Embryonic facial prominence (tissue), 1 donor: Measurements from ENCODE around the gene CHEK2.
"Not testable (repeated sequence)": the region's sequence is repeated elsewhere in the genome, so short reads cannot be mapped to it uniquely, and the experiment has no call there.

Source experiments
- DNase-seq: peaks from one replicate; pipeline ENCODE4 v3.0.0-alpha.2; 2016; ENCODE audit errors: extremely low spot score

The CHEK2 gene

DNA sequence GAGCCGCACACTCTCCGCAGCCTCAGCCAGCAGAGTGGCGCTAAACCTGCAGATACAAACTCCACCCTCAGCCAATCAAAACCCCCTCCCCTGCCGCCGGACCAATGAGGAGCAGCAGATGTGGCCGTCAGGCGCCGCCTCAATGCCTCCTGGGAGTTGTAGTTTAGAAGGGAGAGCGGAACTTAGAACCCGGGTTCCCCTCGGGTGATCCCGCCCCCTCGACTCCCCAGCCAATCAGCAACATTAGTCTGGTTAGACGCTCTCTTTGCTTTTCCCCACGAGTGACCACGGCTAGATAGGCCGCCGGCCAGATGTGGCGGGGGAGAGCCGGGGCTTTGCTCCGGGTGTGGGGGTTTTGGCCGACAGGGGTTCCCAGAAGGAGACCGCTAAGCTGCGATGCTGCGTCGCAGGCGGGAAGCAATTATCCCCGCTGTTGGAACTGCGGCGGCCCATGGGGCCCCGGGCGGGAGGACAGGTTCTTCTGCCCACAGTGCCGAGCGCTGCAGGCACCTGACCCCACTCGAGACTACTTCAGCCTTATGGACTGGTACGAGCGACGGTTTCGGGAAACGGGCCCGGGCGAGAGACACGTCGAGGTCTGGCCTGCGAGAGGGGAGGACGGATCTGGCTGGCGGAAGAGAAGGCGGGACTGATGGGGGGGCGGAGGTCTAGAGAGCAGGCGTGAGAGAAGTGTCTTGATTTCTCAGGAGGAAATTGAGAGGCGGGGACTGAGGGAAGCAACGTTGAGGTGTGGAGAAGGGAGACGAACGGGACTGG, at the start of gene CHEK2, which contains the start of gene HSCB:
Gene CHEK2 (minus strand): TSS at position 36 of the 777 bp plus-strand sequence. CDS start 7,099 bp downstream, outside the sequence.
Gene HSCB (plus strand): TSS at position 255 of the 777 bp plus-strand sequence. CDS start 57 bp downstream, at position 312.
- DNase-seq, result peak; percentile 99

DNA sequence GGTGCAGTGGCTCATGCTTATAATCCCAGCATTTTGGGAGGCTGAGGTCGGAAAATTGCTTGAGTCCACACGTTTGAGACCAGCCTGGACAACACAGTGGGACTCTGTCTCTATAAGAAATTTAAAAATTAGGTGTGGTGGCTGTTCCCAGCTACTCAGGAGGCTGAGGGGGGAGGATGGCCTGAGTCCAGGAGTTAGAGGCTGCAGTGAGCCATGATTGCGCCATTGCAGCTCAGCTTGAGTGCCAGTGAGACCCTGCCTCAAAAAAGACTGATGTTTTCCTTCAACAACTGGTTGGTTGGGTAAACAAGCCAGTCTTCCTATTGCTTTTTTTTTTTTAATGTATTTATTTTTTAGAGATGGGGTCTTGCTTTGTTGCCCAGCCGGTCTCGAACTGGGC, 49.5 kb upstream of the CHEK2 start:
- no peak for DNase-seq

DNA sequence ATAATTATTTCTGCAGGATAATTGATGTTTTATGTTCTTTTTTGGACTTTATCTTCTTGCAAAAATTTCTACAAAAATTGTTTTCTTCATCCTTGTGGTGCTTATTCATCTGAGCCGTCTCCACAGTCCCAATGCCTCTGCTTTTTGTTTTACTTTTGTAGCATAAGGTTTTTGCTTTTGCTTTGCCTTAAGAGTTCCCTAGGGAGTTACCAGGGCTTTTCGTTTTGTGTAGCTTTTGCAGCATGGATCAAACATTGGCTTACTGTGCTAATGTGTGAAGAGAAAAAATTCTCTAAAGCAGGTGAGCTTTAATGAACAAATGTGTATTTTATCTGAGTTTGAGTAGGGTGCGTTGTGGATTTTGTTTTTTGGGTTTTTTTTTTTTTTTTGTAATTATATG, 47.0 kb upstream of the CHEK2 start:
- DNase-seq, result no peak

DNA sequence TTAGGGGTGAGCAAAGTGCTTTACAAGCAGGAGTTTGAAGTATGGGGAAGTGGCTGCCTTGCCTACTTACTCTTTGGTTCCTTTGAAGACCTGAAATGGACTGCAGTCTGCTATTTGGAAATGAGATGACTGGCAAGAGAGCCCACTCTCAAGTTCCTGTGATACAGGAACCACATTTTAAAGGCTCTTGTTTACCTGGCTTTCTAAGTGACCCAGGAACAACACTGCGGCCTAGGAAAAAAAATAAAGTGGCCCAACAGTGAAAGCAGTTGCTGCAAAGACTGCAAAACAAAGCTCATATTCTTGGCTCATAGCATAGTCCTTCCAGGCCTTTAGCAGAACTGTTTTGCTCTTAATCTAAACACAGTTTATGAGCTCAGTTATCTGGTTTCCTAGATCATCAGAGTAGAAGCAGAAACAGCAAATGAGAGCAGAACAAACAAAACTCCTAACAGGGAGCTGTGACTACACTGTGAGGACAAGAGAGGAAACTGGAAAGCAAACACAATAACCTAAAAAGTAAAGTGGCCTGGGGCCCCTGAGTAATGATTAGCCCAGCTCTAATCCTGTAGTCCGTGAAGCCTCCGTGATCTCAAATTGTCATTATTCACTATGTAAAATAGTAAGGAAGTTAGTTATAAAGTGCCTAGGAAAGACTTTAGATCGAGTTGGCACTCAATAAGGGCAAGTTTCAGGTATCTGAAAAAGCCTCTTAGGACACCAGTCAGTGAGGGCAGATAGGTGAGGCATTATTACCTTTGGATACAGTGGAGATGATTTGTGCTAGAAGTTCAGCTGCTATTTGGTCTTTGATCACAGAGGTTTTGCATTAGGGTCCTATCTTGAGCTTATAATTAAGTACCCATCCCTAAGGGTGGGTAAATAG, 42.4 kb upstream of the CHEK2 start:
- DNase-seq, result no peak

DNA sequence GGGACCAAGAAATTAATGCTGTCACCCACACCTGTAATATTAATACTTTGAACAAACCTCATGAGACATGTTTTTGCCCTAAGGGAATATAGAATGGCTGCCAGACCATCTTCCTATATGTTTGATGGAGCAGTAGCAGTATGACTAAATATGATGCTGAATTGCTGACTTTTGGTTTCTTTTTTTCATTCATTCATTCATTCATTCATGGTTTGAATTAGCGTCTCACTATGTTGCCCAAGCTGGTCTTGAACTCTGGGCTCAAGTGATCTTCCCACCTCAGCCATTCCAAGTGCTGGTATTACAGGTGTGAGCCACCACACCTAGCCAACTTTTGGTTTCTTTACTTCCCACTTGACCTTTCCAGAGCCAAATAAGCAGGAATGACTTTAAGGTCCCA, 38.7 kb upstream of the CHEK2 start:
- DNase-seq, result no peak

DNA sequence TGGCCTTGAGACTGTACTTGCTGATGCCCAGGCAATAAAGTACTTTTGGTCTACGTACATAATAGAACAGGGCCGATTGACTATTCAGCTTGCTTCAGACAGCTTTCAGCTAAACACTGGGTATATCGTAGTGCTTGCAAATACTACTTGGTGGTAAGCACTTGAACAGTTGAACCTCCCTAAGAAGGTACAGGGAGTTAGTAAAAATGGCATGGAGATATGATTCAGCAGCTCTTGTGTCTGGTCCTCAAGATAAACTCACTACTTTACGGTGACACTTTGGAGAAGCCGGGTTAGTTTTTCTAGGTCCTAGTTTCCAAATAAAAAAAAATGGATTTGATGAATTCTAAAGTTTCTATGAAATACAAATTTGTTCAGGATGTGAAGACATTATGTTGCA, 38.2 kb upstream of the CHEK2 start:
- DNase-seq, result no peak

DNA sequence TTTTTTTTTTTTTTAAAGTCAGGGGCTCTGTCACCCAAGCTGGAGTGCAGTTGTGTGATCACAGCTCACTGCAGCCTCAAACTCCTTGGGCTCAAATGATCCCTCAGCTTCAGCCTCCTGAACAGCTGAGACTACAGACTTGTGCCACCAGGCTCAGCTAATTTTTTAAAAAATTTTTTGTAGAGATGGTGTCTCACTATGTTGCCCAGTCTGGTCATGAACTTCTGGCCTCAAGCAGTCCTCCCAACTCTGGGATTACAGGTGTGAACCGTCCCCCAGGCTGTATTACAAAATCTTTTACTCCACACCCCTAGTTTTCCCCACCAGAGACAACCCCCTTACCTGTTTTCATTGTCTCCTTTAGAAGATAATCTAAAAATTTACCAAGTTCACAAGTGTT, 32.8 kb upstream of the CHEK2 start:
- no peak for DNase-seq

DNA sequence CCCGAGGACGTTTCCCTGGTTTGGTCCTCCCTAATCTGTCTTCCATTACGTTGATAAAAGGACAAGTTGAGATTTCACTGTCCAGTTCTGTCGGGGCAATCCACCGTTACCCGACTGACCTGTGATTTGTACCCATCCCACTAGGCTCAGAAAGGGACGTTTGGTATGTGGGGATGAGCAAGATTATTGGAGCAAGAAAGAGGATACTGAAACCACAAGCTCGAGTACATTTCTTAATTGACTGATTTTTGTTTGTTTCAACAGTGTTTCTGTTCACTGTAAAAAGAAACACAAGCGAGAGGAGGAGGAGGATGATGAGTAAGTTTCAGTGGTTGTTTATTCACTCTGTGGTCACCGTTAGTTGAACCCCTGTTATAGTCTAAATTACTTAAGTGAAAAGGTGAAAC, 31.8 kb upstream of the CHEK2 start:
- DNase-seq, result no peak

DNA sequence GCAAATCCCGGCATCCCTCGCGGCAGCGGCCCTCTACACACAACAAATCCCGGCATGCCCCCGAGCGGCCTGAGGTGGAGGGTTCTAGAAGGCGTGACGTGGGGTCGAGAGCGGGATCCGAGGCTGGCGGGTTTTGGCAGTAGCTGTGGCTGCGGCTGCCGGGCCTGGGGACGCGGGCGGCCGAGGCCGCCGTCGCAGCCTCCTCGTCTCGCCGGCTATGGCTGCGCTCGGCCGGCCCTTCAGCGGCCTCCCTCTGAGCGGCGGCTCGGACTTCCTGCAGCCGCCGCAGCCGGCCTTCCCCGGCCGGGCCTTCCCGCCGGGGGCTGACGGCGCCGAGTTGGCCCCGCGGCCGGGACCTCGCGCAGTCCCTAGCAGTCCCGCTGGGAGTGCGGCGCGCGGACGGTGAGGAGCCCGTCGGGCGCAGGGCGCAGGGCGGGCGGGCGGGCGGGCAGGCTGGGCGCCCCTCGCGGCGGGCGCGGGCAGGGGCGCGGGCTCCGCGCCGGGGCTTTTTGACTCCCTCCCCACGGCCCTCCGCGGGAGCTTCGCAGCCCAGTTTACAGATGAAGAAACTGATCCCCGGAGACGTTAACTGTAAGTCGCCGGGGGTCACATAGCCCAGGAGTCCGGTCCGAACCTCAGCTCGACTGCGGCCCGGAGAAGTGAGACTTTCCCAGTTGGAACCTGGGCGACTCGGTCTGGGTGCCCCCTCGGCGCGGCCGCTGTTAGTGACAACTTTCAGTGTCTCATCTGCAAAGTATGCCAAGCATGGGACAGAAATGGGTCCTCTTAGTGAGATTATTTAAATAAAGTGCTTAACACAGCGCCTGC, 31.2 kb upstream of the CHEK2 start, which contains the start of gene CCDC117:
Gene CCDC117 (plus strand): TSS at position 63 of the 828 bp plus-strand sequence. CDS start 155 bp downstream, at position 218.
- peak; percentile 96 for DNase-seq

DNA sequence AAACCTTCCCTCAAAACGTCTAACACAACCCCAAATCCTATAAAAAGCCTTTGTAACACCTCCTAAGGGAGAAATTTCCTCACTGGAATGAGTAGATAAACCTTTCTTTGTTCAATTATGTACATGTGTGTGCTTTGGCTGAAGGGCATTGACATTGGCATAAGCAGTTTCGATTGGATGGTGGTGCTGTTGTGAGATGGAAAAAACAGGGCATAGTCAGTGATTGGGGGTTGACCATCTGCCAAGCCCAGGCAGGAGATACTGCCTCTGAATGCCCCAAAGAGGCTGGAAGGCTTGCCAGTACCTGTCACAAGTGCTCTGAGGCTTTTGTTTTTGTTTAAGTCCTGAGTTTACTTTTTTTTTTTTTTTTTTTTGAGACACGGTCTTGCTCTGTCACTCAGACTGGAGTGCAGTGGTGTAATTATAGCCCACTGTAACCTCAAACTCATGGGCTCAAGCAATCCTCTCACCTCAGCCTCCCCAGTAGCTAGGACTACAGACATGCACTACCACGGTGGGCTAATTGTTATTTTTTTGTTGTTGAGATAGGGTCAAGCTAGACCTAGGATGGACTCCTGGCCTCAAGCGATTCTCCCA, 29.7 kb upstream of the CHEK2 start:
- no peak for DNase-seq

DNA sequence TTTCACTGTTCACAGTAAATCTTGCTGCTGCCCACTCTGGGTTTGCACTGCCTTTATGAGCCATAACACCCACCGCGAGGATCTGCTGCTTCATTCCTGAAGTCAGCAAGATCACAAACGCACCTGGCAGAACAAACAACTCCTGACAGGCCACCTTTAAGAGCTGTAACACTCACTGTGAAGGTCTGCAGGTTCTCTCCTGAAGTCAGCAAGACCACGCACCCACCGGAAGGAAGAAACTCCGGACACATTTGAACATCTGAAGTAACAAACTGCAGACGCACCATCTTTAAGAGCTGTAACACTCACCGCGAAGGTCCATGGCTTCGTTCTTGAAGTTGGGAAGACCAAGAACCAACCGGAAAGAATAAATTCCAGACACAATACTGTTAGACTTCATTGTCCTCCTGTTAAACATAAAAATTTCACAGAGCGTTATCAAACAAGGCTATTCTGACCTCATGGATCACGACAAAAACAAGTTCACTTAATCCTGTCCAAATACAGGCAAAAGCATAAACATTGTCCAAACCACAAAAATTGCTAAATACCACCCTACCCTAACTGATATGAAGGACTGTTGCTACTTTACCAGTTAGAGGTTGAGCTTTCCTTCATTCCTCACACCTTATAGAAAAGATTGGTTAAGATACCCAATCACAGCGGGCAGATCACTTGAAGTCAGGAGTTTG, 27.9 kb upstream of the CHEK2 start:
- DNase-seq, result no peak

DNA sequence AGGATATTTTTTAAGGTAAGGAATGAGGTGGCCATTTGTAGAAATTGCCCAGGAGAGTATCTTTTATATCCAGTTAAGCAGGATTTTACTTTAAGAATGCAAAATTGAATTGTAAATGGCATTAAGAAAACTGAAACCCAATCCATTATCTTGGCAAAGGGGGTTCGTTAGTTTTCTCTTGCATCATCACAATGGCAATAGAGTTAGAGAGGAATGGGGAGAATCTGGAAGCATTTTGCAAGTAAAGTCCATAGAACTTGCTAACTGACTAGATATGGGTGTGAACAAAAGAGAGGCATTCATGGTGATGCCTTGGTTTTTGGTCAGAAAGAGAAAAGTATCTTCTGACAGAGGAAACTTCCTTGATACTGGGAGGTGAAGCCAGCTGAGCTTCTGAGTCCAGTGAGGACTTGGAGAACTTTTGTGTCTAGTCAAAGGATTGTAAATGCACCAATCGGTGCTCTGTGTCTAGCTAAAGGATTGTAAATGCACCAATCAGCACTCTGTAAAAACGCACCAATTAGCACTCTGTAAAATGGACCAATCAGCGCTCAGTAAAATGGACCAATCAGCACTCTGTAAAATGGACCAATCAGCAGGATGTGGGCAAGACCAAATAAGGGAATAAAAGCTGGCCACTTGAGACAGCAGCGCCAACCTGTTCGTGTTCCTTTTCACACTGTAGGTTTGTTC, 27.2 kb upstream of the CHEK2 start:
- DNase-seq, result no peak

DNA sequence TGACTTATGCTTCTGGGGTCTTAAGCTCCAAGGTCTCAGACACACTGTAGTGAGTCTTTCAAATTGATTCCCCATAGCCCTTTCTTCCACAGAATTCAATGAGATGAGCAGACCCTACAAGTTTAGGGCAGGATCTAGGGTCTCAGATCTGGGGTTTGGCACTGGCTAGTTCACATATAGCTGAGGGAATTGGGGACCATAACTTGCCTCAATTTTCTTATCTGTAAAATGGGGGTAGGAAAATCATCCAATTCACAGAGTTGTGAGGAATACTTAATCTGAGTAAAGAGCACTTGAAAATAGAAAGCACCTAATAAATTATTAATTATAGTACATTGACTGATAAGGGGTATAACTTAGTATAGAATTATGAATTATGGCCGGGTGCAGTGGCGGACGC, 25.0 kb upstream of the CHEK2 start:
- DNase-seq, result no peak

DNA sequence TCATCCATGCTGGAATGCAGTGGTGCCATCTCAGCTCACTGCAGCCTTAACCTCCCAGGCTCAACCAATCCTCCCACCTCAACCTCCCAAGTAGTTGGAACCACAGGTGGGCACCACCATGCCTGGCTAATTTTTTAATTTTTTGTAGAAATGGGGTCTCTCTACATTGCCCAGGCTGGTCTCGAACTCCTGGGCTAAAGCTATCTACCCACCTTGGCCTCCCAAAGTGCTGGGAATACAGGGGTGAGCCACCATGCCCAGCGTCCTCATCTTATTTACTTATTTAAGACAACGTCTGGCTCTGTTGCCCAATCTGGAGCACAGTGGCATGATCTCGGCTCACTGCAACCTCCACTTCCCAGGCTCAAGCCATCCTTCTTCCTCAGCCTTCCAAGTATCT, 20.4 kb upstream of the CHEK2 start:
- not testable (repeated sequence) for DNase-seq

DNA sequence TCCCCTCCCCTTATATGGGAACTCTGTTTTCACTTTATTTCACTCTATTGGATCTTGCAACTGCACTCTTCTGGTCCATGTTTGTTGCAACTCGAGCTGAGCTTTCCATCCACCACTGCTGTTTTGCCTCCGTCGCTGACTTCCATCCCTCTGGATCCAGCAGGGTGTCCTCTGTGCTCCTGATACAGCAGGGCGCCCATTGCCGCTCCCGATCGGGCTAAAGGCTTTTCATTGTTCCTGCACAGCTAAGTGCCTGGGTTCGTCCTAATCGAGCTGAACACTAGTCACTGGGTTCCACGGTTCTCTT, 19.8 kb upstream of the CHEK2 start:
- no peak for DNase-seq

DNA sequence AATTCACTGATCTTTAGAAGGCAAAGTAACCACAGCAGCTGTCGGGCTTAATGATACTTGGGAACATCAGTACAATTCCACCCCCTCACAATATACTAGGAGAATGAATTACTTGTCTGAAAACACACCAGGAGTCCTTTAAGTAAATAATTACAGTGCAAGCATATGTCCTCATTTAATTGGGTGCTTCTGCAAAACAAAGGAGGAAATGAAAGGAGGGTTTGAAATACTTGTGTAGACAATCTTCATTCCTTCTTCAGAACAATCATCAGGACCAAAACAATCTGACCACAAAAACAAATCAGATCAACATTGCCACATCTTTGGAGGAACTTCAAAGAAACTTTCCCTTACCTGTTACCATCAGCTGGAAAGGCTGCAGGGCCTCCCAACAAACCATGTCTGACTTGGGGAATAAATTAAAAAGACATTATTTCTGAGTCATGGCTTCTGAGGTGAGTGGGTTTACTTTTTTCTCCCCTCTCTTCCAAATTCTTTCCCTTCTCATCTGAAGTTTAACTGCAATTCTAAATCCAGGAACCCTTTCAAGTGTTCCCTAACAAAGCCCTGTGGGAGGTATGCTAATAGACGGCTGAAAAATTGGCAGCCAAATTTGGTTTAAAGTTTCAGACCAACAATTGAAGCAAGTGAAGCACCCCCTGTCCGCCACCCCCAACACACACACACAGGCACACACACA, 18.4 kb upstream of the CHEK2 start:
- DNase-seq, result no peak

DNA sequence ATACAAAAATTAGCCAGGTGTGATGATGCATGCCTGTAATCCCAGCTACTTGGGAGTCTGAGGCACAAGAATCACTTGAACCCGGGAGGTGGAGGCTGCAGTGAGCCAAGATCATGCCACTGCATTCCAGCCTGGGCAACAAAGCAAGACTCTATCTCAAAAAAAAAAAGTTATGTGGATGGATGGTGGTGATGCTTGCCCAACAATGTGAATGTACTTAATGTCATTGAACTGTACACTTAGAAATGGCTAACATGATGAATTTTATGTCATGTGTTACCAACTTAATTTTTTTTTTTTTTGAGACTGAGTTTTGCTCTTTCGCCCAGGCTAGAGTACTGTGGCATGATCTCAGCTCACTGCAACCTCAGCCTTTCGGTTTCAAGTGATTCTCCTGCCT, 12.9 kb upstream of the CHEK2 start:
- DNase-seq, result not testable (repeated sequence)

DNA sequence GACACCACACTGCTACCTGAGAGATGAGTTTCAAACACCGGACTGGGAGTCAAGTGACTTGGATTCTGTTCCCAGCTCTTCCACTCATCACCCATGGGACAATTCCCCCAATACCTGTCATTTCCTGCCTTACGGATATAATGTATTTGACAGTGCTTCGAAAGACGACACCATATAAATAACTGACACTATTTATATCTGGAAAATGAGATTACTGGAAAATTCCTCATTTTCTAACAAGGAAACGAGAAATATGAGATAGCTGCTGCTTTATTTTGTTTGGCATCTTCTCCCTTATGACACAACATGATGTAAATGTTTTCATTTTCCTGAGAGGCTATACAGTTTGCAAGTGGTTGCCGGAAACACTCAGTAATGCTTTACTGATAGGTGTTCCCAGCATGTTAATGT, 8.9 kb upstream of the CHEK2 start:
- no peak for DNase-seq

DNA sequence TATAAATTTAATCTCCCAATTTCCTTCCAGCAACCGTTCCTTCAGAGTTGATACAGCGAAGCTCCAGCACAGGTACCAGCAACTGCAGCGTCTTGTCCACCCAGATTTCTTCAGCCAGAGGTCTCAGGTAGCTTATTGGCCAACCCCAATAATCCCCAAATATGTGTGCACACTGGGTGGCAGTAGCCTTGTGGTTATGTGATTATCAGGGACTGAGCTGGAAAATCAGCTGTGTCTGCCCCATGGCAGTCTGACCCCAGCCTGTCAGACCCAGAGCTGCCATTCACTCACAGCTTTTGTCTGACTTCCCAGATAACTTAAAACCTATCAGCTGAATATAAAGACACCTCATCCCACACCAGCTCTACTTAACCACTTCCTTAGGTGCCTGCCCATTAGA, 2.2 kb upstream of the CHEK2 start:
- no peak for DNase-seq

DNA sequence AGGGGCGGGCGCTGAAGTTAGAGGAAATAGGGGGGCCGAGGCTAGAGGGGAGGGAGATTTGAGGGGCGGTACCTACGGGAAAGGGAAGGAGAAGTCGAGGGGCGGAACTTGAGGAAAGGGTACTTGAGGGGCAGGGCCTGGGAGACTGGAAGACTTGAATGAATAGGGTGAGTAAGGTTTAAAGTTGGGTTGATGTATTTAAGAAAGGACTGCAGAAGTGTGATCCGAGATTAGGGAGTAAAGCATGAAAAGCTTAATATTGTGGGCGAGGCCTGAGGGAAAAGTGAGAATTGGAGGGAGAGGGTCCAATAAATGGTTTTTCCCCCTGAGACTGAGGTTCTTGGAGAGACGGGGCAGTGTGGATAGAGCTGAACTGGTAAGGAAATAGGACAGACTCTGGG, 942 bp upstream of the CHEK2 start:
- no peak for DNase-seq
